SIG-M5 treated with dmso at 0.1 percent for 504 hours (cell line): ENCODE measurements around the gene DIRAS3.
"Not testable (repeated sequence)": the region's sequence is repeated elsewhere in the genome, so short reads cannot be mapped to it uniquely, and the experiment has no call there.

ENCODE experiments used
- DNase-seq: peaks from one replicate; lab custom pipeline; 2025; ENCODE audit not compliant: unreplicated experiment; lab: John Stamatoyannopoulos, UW

The DIRAS3 gene, protein sequence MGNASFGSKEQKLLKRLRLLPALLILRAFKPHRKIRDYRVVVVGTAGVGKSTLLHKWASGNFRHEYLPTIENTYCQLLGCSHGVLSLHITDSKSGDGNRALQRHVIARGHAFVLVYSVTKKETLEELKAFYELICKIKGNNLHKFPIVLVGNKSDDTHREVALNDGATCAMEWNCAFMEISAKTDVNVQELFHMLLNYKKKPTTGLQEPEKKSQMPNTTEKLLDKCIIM

DNA sequence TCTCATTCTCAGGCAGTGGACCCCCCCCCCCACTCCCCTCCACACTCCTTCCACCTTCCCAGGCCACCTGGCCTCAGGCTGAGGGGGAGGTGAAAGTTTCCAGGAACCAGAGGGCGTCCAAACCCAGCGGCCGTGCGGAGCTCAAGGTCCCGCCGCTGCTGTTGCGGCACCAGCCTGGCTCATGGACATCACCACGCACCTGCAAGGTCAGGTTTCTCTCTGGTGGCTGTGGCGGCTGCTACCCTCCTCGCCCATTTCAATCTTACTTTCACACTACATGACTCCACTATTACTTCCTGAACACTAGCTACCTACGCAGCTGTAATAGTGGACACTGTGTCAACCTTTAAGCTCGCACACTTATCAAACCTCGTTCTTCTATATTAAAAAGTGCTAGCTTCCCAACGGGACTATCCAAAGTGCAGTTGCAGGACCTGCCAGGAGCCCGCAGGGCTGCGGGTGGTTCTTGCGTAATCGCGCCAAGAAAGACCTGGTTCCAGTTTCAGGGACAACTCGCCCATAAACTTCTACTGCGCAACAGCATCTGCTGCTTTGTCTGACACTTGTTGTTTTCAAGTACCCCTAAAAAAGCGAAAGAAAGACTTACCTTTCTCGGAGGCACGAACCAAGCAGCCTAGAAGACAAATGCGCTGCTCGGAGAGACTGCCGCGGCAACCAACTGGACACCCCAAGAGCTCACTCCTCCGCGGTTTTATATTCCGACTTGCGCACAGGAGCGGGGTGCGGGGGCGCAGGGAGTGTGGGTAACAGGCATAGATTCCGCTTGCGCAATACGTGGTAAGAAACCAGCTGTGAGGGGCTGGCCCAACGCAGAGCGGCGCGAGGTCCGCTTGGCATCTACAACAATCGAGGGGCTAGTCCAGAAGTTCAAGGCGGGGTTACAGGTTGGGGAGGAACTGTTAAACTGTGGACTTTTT, at the start of gene DIRAS3:
Gene DIRAS3 (minus strand): TSS at position 687 of the 938 bp plus-strand sequence. CDS start 3,330 bp downstream, outside the sequence.
- DNase-seq: peak; percentile 0

DNA sequence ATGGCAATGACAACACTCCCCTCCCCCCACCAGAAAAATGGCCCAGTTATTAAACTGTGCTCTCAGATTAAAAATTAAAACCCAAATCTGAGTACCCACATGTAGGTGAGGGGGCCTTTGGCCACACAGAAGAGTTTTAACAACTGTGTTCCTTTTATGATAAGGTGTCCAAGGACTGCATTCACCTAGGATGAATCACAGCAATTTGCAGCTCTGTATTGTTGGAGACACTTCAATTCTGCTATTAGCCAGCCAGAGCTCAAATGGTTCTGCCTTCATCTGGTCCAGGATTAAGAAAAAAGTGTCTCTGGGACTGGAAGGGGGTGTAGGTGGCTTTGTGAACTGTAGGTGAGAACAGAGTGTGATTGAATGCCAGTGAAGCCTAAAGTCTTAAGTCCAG, 43.3 kb upstream of the DIRAS3 start:
- no peak for DNase-seq

DNA sequence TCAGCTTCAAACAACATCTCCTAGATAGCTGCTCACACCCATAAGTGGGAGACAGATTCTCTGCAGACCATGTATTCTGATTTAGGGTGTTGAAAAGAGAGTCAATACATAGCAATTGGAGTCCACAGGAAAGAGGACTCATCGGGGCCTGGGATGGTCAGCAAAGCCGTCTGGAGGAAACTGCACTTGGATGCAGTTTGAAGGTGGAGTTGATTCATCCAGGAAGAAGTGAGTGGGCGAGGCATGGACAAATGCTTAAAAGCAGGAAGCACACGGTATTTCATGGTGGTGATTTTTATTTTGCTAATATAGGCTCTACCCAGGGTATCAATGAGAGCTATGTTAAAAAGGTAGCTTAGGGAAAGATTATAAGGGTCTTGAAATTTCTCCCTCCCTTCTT, 36.8 kb upstream of the DIRAS3 start:
- DNase-seq: no peak

DNA sequence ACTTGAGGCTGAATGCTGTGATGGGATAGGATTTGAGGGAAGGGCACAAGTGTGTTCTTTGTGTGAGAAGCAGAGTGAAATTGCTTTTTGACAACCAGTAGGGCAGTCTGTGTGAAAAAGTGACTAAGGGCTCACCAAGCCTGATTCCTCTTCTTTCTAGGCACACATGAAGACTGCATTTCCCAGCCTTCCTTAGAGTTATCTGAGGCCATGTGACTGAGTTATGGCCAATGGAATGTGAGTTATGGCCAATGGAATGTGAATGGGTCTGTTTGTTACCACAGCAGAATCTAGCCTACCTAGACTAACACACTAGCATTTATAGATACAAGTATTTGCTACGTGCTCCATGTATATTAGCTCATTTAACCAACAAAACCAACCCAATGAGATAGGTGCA, 35.3 kb upstream of the DIRAS3 start:
- no peak for DNase-seq

DNA sequence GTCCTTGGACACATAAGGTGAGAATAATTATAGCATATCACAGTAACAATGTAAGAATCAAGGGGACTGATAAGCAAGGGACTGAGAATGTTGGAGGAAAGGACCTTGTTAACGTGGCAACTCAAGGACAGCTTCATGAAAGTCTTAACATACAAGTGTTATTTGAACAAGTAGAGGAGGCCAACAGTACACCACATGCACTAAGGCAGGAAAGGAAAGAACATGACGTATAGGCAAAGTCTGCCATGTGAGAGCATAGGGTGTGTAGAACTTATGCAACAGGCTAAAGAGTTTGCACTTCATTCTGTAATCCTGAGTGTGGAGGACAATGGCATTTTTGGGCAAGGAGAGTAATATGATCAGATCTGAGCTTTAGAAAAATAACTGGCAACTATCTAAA, 33.3 kb upstream of the DIRAS3 start:
- no peak for DNase-seq

DNA sequence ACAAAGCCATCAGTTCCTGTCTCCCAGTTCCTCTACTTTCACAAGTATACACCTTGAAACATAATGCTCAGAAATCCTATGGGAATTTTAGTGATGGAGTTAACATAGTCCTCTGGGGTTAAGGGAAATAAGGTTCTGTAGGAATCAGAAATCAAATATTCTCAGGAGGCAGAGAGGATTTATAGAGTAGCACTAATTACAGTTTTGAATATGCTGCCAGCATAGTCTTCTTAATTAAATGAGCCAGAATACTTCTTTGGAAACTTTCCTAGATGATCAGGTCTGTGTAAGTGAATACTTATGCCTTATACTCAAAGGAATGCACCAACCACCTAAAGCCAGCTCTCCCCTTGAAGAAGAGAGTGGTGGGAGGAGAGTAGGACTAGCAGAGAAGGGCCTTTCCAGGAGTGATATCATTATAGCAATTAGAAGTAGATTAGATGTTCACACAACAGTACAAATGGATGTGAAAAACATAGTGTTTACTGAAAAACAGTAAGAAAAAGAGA, 31.4 kb upstream of the DIRAS3 start:
- DNase-seq: no peak

DNA sequence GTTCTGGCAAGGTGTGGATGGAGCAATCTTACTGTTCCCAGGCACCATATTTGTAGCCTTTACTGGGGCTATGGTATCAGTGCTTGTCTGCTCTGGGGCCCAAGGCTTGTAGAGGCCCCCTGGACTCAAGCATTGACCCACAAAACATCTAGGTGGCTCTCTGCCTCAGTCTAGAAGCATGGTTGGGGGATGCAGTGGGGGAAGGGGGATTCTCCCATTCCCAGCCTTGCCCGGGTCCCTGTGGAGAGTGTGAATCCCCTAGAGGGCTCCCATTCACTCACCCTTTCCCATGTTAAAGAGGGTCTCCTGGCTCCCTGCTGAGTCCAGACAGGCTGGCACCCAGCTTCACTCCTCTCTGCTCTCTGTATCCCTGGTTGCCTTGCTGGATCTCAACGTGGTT, 28.2 kb upstream of the DIRAS3 start:
- DNase-seq: no peak

DNA sequence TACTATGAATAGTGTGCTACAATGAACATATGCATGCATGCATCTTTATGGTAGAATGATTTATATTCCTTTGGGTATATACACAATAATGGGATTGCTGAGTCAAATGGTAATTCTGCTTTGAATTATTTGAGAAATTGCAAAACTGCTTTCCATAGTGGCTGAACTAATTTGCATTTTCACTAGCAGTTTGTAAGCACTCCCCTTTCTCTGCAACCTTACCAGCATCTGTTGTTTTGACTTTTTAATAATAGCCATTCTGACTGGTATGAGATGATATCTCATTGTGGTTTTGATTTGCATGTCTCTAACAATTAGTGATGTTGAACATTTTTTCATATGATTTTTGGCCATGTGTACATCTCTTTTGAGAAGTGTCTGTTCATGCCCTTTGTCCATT, 24.0 kb upstream of the DIRAS3 start:
- no peak for DNase-seq

DNA sequence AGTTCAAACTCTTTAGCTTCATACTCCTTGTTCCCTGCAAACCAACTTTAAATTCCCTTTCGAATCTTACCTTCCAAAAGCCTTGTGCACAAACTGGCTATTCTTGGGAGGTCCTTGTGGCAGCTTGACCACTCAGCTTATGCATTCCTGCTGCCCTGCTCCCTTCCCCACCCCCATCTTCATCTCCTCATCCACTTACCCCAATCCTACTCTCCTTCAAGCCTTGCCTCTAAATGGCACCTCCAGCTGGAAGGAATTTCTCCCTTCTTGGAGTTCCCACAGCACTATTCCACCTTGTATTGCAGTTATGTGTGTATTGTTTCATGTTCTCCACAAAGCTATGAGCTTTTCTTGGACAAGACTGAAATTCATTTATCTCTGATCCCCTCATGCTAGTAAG, 15.3 kb upstream of the DIRAS3 start:
- DNase-seq: no peak

DNA sequence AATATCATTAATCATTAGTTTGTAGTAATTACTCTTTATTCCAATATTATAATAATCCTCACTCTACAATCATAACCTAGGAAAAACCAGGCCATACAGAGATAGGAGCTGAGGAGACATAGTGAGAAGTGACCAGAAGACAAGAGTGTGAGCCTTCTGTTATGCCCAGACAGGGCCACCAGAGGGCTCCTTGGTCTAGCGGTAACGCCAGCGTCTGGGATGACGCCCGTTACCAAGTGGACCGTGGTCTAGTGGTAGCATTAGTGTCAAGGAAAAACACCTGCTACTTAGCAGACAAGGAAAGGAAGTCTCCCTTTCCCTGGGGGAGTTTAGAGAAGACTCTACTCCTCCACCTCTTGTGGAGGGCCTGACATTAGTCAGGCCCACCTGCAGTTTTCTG, 7.6 kb upstream of the DIRAS3 start:
- DNase-seq: not testable (repeated sequence)

DNA sequence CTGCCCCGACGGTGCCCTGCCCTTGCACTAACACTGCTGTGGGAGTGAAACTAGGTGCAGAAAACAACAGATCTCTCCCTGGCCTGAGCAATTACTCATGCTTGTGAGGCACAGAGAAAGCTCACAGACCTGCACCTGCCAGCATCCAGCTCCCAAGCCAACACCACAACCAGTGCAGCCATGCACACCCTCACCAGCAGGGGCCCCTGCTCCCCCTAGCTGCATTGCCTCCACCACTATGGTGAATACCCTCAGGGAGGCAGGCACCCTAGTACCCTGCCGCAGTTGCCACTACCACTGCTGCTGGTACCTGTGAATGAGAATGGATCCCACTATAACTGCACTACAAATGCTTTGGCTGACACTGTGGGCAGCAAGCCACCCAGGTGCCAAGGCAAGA, 7.1 kb upstream of the DIRAS3 start:
- DNase-seq: no peak

DNA sequence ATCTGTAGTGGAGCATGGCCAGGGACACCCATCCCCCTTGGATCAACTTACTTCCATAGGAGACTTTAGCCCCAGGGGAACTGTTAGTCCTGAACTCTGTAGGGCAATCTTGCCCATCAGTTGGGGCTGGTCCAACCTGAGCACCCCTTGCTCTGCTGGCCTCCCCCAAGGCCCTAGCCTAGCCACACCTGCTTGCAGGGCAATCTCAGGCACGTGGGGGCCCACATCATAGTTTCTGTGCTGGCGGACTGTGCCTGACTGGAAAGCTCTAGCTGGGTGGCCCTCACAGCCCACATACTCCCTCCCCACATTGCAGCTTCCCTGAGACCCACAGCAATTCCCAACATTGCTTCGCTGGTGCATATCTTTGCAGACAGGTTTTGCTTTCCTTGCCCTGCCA, 6.6 kb upstream of the DIRAS3 start:
- no peak for DNase-seq

DNA sequence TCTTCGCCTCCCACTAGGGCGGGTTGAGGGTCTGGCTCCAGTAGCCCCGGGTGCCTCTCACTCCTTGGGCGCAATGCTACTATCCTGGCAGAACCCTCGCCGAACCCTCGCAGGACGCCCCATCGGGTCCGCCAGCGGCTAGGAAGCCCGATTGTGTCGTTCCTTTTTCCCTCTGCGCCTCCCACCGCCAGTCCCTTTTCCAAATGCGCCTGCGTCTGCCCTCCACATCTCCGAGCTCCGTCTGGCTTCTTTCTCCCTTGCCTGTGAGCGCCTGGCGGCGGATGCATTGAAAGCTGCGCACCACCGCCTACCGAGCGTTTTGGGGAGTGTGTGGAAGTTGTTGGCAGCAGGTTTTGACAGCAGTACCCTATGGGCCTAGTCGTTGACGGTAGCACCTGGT, 1.0 kb upstream of the DIRAS3 start:
- DNase-seq: no peak

DNA sequence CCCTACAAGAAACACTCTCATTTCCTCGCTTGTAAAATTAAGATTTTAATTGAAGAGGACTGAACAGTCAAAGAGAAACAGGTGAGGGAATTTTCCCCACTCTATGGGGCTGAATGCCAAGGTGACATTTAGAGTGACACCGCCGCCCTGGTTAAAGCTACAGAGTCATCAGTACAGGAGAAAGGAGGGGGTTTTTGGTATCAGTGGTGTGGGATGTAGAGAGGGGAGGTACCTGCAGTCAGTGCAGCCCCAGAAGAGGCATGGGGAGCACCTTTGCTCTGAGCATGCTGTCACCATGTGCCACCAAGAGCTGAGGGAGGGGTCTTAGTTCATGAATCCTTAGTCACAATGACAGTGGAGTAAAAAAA, 2.8 kb downstream of the DIRAS3 start:
- DNase-seq: no peak

DNA sequence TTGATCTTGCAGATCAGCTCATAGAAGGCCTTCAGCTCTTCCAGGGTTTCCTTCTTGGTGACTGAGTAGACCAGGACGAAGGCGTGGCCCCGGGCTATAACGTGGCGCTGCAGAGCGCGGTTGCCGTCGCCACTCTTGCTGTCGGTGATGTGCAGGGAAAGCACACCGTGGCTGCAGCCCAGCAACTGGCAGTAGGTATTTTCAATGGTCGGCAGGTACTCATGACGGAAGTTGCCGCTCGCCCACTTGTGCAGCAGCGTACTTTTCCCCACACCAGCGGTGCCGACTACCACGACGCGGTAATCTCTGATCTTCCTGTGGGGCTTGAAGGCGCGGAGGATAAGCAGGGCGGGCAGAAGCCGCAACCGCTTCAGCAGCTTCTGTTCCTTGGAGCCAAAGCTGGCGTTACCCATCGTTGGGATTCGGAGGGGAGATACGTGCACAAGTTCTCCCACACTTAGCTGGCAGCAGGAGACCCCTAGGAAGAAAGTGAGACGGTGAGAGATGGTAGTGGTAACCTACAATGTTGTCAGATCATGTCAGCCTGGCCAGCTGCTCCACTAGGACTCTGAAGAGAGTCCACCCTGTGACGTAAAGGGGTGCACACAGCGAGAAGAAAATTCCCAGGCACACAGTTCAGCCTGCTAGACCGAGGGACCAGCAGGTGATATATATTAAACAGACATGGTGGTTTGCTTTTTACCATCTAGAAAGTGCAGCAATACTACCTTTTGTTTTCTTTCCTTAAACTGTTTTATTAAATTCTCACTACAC, 3.4 kb downstream of the DIRAS3 start:
- DNase-seq: no peak

DNA sequence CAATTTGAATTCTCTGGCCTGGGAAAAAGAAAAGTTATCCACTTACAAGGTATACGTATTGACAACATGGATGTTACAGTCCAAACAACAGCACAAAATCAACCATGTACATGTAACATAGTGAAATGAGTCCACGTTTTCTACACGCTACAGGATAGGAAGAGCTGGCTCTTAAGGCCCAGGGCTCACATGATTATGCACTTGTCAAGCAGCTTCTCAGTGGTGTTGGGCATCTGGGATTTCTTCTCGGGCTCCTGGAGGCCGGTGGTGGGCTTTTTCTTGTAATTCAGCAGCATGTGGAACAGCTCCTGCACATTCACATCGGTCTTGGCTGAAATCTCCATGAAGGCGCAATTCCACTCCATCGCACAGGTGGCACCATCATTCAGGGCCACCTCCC, 4.0 kb downstream of the DIRAS3 start:
- no peak for DNase-seq

DNA sequence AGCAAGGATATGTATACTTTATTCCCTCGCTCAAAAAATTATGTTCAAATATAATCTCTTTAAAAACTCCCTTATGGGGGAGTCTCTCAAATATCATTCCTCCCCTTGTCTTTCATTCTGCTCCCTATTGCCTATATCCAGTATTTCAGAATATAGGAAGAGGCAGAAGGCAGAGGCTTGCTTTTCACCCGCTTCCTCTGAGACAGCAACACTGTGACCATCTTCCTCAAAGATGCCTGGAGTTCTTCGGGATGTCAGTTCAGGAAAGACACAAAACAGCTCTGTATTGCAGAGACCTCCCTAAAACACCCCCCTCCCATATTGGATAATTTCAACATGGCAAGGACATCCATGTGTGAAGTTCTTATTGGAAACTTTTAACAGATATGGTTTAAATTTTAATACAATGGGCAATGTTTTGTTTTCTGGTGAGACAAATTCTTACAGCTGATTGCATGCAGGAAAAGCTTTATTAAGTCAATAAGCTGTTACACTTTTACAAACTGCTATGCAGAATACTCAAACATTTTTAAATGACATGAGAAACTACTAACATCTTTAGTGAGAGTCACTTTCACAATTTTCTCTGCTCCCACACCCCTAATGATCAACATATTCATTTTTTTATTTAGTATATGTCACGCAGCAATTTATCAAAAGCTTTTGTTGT, 4.8 kb downstream of the DIRAS3 start:
- no peak for DNase-seq

DNA sequence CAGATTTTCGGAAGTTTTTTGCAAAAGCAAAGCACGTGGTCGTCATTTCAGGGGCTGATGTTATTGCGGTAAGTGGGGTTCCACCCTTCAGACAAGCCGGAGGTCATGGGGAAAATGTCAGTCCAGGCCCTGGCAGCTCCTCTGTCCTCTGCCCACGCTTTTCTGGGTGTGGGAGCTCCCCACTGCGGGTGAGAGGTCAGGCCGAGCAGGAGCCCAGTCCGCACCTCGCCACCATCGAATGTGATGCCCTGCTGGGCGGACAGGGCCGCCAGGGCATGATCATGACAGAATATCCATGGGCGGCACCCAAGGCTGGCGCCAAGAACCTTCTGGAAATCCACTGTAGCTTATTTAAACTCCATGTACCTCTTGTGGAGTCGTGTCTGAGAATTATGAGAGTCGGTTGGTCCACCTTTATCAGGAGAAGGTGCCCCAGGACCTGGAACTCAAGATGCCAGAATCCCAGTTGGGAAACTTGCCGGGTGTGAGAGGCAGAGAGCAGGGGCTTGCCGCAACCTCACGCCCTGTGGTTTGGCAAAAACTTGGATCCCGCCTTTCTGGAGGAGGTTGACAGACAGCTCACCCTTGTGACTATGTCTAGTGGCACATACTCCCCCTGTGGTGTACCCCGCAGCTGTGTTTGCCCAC, 6.9 kb downstream of the DIRAS3 start:
- no peak for DNase-seq

DNA sequence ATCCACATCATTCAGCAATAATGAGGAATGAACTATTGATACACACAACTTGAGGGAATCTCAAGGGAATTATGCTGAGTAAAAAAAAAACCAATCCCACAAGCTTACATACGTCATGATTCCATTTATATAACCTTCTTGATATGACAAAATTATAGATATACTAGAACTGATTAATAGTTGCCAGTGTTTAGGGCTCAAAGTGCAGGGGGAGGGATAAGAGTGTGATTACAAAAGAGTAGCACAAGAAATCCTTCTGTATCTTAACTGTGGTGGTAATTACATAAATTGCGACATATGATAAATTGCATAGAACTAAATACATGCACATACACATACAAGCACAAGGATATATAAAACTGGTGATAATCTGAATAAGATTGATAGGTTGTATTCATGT, 13.5 kb downstream of the DIRAS3 start:
- DNase-seq: no peak

DNA sequence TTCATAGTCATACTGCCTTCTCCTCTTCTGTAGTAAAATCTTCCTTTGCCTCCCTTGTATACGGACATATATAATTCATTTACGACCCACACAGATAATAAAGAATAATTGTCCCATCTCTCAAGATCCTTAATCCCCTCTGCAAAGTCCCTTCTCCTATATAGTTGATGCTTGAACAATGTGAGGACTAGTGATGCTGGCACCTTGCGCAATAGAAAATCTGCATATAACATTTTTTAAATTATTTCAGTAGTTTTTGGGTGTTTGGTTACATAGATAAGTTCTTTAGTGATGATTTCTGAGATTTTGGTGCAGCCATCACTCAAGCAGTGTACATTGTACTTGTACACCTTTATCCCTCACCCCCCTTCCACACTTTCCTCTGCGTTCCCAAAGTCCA, 21.0 kb downstream of the DIRAS3 start:
- no peak for DNase-seq

DNA sequence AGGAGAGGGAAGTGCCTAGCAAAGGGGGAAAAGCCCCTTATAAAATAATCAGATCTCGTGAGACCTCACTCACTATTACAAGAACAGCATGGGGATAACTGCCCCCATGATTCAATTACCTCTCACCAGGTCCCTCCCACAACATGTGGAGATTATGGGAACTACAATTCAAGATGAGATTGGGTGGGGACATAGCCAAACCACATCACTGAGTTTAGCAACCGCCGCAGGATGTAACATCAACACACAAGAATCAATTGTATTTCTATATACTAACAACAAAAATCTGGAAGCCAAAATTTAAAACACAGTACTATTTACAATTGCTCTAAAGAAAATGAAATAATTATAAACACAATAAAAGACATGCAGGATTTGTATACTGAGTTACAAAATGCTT, 21.9 kb downstream of the DIRAS3 start:
- DNase-seq: no peak
